NCI-H345 treated with DMSO at 0.1 percent for 48 hours (cell line): ENCODE results near the gene PCA3.

Experiments used
- DNase-seq: peaks from one replicate; lab custom pipeline; 2025; ENCODE audit not compliant: unreplicated experiment; lab: John Stamatoyannopoulos, UW

The PCA3 gene

GRCh38 chr9:76820431-76820830 lies 56.2 kb downstream of the PCA3 start:
- no peak for DNase-seq

GRCh38 chr9:76827296-76828080 lies 63.2 kb downstream of the PCA3 start:
- DNase-seq: no peak

GRCh38 chr9:76828447-76828846 lies 64.2 kb downstream of the PCA3 start:
- DNase-seq: no peak

GRCh38 chr9:76835571-76836283 lies 71.5 kb downstream of the PCA3 start:
- no peak for DNase-seq
